Measurements from ENCODE around the gene ACVR1C.

ACVR1C gene

GRCh38 chr2:157557770-157558169 lies 70.9 kb downstream of the ACVR1C start:
- Histone ChIP-seq H3K36me3 (ENCODE audit: control insufficient read depth, low read length) (no peaks in the 10 kb centered on the region), H3K79me2 (ENCODE audit: control insufficient read depth, low read length) (no peaks in the 10 kb centered on the region), H3K9me3 (ENCODE audit: control insufficient read depth, insufficient read depth, low read length) (peaks cover 3% of the 10 kb centered on the region; the same call in 1 of the 2 replicates), H3F3A (ENCODE audit: control insufficient read depth, insufficient read depth) (no peaks in the 10 kb centered on the region), H3K4me2 (ENCODE audit: low read length) (no peak overlapping the region), H3K27ac (ENCODE audit: low read depth, low read length) (no peak overlapping the region), H3K9me2 (replicated peaks; ENCODE audit: control insufficient read depth, low read length) (no peaks in the 10 kb centered on the region), H3K4me3 (ENCODE audit: low read length) (no peak overlapping the region), H3K27me3 (ENCODE audit: control insufficient read depth, low read length) (no peaks in the 10 kb centered on the region), H3K4me1 (ENCODE audit: control insufficient read depth, low read length) (peaks cover 13% of the 10 kb centered on the region), H4K20me1 (ENCODE audit: control insufficient read depth, insufficient read depth, low read depth, low read length) (no peaks in the 10 kb centered on the region)
- TF ChIP-seq, protein P1, sequence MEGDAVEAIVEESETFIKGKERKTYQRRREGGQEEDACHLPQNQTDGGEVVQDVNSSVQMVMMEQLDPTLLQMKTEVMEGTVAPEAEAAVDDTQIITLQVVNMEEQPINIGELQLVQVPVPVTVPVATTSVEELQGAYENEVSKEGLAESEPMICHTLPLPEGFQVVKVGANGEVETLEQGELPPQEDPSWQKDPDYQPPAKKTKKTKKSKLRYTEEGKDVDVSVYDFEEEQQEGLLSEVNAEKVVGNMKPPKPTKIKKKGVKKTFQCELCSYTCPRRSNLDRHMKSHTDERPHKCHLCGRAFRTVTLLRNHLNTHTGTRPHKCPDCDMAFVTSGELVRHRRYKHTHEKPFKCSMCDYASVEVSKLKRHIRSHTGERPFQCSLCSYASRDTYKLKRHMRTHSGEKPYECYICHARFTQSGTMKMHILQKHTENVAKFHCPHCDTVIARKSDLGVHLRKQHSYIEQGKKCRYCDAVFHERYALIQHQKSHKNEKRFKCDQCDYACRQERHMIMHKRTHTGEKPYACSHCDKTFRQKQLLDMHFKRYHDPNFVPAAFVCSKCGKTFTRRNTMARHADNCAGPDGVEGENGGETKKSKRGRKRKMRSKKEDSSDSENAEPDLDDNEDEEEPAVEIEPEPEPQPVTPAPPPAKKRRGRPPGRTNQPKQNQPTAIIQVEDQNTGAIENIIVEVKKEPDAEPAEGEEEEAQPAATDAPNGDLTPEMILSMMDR (IDR thresholded peaks at IDR 0.05; ENCODE audit: low read depth, low read length, poor library complexity, severe bottlenecking), result no peak
- no peak for TF ChIP-seq EZH2phosphoT487 (IDR thresholded peaks at IDR 0.05; ENCODE audit: borderline replicate concordance, low read length)

DNA sequence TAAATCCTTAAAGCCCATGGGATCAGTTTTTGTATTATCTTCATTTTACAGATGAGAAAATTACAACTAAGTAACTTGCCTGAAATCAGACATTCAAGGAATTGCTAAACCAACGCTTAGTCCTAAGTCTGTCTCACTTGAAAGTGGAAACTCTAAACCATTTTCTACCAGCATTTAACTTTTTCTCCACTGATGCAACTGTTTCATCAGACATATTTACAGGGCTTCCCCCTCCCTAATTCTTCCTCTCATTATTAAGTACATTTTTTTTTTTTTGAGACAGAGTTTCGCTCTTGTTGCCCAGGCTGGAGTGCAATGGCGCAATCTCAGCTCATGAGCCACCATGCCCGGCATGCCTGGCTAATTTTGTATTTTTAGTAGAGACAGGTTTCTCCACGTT lies 88.6 kb downstream of the ACVR1C start:
- no peaks in the 10 kb centered on the region for H3K9me2 ChIP-seq (replicated peaks; ENCODE audit: control insufficient read depth, low read length)
- no peaks in the 10 kb centered on the region for H3K27me3 ChIP-seq (ENCODE audit: control insufficient read depth, low read length)
- H3K4me2 ChIP-seq (ENCODE audit: low read length), result no peak overlapping the region
- TF ChIP-seq, protein P1 (IDR thresholded peaks at IDR 0.05; ENCODE audit: low read depth, low read length, poor library complexity, severe bottlenecking), result no peak
- TF ChIP-seq EZH2phosphoT487 (IDR thresholded peaks at IDR 0.05; ENCODE audit: borderline replicate concordance, low read length), result no peak
- no peaks in the 10 kb centered on the region for H3K36me3 ChIP-seq (ENCODE audit: control insufficient read depth, low read length)
- no peaks in the 10 kb centered on the region for H3F3A ChIP-seq (ENCODE audit: control insufficient read depth, insufficient read depth)
- no peaks in the 10 kb centered on the region for H4K20me1 ChIP-seq (ENCODE audit: control insufficient read depth, insufficient read depth, low read depth, low read length)
- H3K27ac ChIP-seq (ENCODE audit: low read depth, low read length), result no peak overlapping the region
- H3K9me3 ChIP-seq (ENCODE audit: control insufficient read depth, insufficient read depth, low read length), result no peaks in the 10 kb centered on the region
- H3K79me2 ChIP-seq (ENCODE audit: control insufficient read depth, low read length), result no peaks in the 10 kb centered on the region
- H3K4me3 ChIP-seq (ENCODE audit: low read length), result no peak overlapping the region
- no peaks in the 10 kb centered on the region for H3K4me1 ChIP-seq (ENCODE audit: control insufficient read depth, low read length)

DNA sequence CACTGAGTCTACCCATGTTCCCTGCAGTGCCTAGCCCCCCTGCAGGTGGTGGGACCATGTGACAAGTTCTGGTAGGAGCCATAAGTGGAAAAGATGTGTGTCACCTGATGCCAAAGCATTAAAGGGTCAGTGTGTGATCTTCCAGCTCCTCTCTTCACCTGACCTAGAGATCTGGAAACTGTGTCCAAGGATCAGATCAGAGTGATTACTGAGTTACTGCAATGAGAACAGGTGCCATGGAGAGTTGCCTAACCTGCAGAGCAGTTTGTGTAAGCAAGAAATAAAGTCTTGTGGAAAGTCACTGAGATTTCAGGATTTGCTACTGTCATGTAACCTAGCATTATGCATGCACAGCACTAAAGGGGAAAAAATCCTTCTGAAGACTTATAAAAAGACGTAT lies 90.6 kb downstream of the ACVR1C start:
- Histone ChIP-seq H3K4me2 (ENCODE audit: low read length) (no peak overlapping the region), H3K4me1 (ENCODE audit: control insufficient read depth, low read length) (peaks cover 3% of the 10 kb centered on the region; the same call in 1 of the 2 replicates), H3K79me2 (ENCODE audit: control insufficient read depth, low read length) (no peaks in the 10 kb centered on the region), H3K27ac (ENCODE audit: low read depth, low read length) (no peak overlapping the region), H3K36me3 (ENCODE audit: control insufficient read depth, low read length) (no peaks in the 10 kb centered on the region), H3K4me3 (ENCODE audit: low read length) (no peak overlapping the region), H3K27me3 (ENCODE audit: control insufficient read depth, low read length) (no peaks in the 10 kb centered on the region), H3K9me3 (ENCODE audit: control insufficient read depth, insufficient read depth, low read length) (no peaks in the 10 kb centered on the region), H4K20me1 (ENCODE audit: control insufficient read depth, insufficient read depth, low read depth, low read length) (no peaks in the 10 kb centered on the region), H3K9me2 (replicated peaks; ENCODE audit: control insufficient read depth, low read length) (no peaks in the 10 kb centered on the region), H3F3A (ENCODE audit: control insufficient read depth, insufficient read depth) (no peaks in the 10 kb centered on the region)
- TF ChIP-seq, protein P1 (IDR thresholded peaks at IDR 0.05; ENCODE audit: low read depth, low read length, poor library complexity, severe bottlenecking), result no peak
- TF ChIP-seq EZH2phosphoT487 (IDR thresholded peaks at IDR 0.05; ENCODE audit: borderline replicate concordance, low read length), result no peak

Measured in DOHH2 (cell line).